ENCODE measurements around the gene MRPL45. TPM values are rescaled to one million over a fixed set of nuclear protein-coding genes. Genes with fewer than 3 reads are reported as not detected.

The MRPL45 gene
- total RNA-seq, 2 experiments from 2014 or later: 45.0 to 46.6 TPM

- H3K27ac Mint-ChIP-seq: no peak overlapping the region
- POLR2A ChIA-PET: interaction anchor here (0.6 to 2.2 kb wide), 5 partner anchors 9 to 744 kb away, joined by 3 to 5 read pairs (median 3); partner anchors contain the start of gene SYNRG
These were observed 56.2 kb downstream of the MRPL45 start for GRCh38 chr17:38353086-38353604.

GRCh38 chr17:38353668-38354067 is 56.7 kb downstream of the MRPL45 start:
- ChIA-PET POLR2A (interaction anchor here (0.9 to 1.5 kb wide), 4 partner anchors 9 to 745 kb away, joined by 3 to 4 read pairs (median 3); partner anchors contain the start of gene SYNRG), CTCF (interaction anchor here (0.7 to 12.0 kb wide), 9 partner anchors 20 to 204 kb away, joined by 3 to 265 read pairs (median 5); no protein-coding TSS in a partner anchor)
- DNase-seq: no peak
- H3K36me3 Mint-ChIP-seq: no peaks in the 10 kb centered on the region
- H3K4me3 Mint-ChIP-seq: peak overlapping the region; percentile 71
- no peaks in the 10 kb centered on the region for H3K27me3 Mint-ChIP-seq
- intact Hi-C loops (cut with micrococcal nuclease): no loop called here
- peaks cover 61% of the 10 kb centered on the region for H3K4me1 Mint-ChIP-seq (ENCODE audit: low read depth)
- no peak overlapping the region for H3K27ac Mint-ChIP-seq
- no peaks in the 10 kb centered on the region for H3K9me3 Mint-ChIP-seq

More at GRCh38 chr17:38353086-38353604, 56.2 kb downstream of the MRPL45 start:
- DNase-seq: no peak
- intact Hi-C loops (cut with micrococcal nuclease): no loop called here
- Mint-ChIP-seq H3K4me1 (ENCODE audit: low read depth) (peaks cover 61% of the 10 kb centered on the region), H3K36me3 (no peaks in the 10 kb centered on the region), H3K4me3 (peak overlapping the region; percentile 71), H3K27me3 (no peaks in the 10 kb centered on the region), H3K9me3 (no peaks in the 10 kb centered on the region)
- CTCF ChIA-PET: interaction anchor here (0.5 to 12.0 kb wide), 7 partner anchors 20 to 335 kb away, joined by 3 to 265 read pairs (median 5); no protein-coding TSS in a partner anchor

DNA sequence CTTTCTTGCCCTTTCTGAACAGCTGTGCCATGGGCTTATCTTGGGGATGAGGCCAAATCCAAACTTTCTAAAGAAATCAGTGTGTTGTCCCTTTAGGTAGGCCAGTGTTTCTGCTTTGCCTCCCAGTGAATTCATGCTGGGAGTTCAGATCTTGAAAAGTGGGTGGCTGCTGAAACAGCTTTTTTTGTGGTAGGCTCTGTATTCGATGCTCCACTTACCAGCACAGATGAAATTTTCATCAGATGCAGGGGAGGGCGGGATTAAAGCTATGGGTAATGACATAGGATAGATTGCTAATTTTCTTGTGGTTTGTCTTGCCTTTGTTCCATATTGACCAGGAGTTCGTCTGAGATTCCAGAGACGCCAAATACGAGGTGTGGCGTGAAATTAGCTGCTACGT is 57.5 kb downstream of the MRPL45 start:
- intact Hi-C loops (cut with micrococcal nuclease): no loop called here
- H3K27ac Mint-ChIP-seq: no peak overlapping the region
- H3K27me3 Mint-ChIP-seq: no peaks in the 10 kb centered on the region
- H3K4me1 Mint-ChIP-seq (ENCODE audit: low read depth): peaks cover 57% of the 10 kb centered on the region
- DNase-seq: no peak
- no peaks in the 10 kb centered on the region for H3K9me3 Mint-ChIP-seq
- POLR2A ChIA-PET: interaction anchor here (0.9 to 1.5 kb wide), 2 partner anchors 10 to 500 kb away, joined by 3 to 4 read pairs; no protein-coding TSS in a partner anchor
- CTCF ChIA-PET: interaction anchor here (0.7 to 12.0 kb wide), 6 partner anchors 23 to 317 kb away, joined by 3 to 265 read pairs (median 4); no protein-coding TSS in a partner anchor
- H3K4me3 Mint-ChIP-seq: no peak overlapping the region
- H3K36me3 Mint-ChIP-seq: no peaks in the 10 kb centered on the region

DNA sequence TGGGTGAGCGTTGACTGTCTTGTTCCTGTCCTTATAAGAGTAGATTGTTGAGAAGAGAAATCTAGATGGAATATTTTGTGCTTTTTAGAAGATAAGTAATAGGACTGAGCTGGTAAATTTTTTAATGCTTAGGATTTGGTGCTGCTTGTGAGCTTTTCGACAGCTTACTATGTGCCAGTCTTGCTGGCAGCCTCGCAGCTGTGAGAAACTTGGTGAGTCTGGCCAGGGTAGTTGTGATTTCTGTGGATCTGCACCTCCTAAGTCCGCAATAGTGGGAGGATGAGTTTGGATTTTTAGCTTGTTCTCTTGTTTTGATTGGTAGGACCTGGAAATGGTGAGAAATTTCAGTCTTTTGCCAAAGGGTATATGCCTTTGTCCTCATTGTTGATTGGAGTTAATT is 58.3 kb downstream of the MRPL45 start:
- CTCF ChIA-PET: interaction anchor here (1.5 to 12.0 kb wide), 4 partner anchors 28 to 154 kb away, joined by 4 to 265 read pairs (median 4); no protein-coding TSS in a partner anchor
- no peak overlapping the region for H3K4me3 Mint-ChIP-seq
- no peak for DNase-seq
- POLR2A ChIA-PET: no interaction called here
- no peaks in the 10 kb centered on the region for H3K36me3 Mint-ChIP-seq
- H3K27ac Mint-ChIP-seq: no peak overlapping the region
- H3K27me3 Mint-ChIP-seq: no peaks in the 10 kb centered on the region
- no peaks in the 10 kb centered on the region for H3K9me3 Mint-ChIP-seq
- H3K4me1 Mint-ChIP-seq (ENCODE audit: low read depth): peaks cover 53% of the 10 kb centered on the region
- intact Hi-C loops (cut with micrococcal nuclease): no loop called here

- Mint-ChIP-seq H3K4me3 (no peak overlapping the region), H3K4me1 (ENCODE audit: low read depth) (peaks cover 43% of the 10 kb centered on the region), H3K27ac (no peak overlapping the region), H3K27me3 (no peaks in the 10 kb centered on the region), H3K9me3 (no peaks in the 10 kb centered on the region), H3K36me3 (no peaks in the 10 kb centered on the region)
- intact Hi-C loops (cut with micrococcal nuclease): no loop called here
- POLR2A ChIA-PET: no interaction called here
- DNase-seq: no peak
- CTCF ChIA-PET: interaction anchor here (0.9 to 2.0 kb wide), 2 partner anchors 8 to 57 kb away, joined by 3 to 8 read pairs; no protein-coding TSS in a partner anchor
These were observed 60.6 kb downstream of the MRPL45 start for GRCh38 chr17:38357486-38358123.

GRCh38 chr17:38358586-38359513 is 61.9 kb downstream of the MRPL45 start:
- Mint-ChIP-seq H3K4me3 (no peak overlapping the region), H3K4me1 (ENCODE audit: low read depth) (peaks cover 32% of the 10 kb centered on the region), H3K36me3 (no peaks in the 10 kb centered on the region), H3K9me3 (no peaks in the 10 kb centered on the region), H3K27ac (no peak overlapping the region), H3K27me3 (no peaks in the 10 kb centered on the region)
- POLR2A ChIA-PET: interaction anchor here (1.0 kb wide), 1 partner anchor 9 kb away, joined by 3 read pairs; no protein-coding TSS in a partner anchor
- CTCF ChIA-PET: interaction anchor here (0.7 to 6.1 kb wide), 4 partner anchors 10 to 443 kb away, joined by 3 to 52 read pairs (median 6); no protein-coding TSS in a partner anchor
- intact Hi-C loops (cut with micrococcal nuclease): no loop called here
- DNase-seq: no peak

GRCh38 chr17:38361694-38362465 is 64.9 kb downstream of the MRPL45 start:
- H3K27ac Mint-ChIP-seq: no peak overlapping the region
- H3K36me3 Mint-ChIP-seq: peaks cover 6% of the 10 kb centered on the region
- H3K4me1 Mint-ChIP-seq (ENCODE audit: low read depth): peaks cover 9% of the 10 kb centered on the region
- POLR2A ChIA-PET: no interaction called here
- CTCF ChIA-PET: interaction anchor here (1.0 to 6.1 kb wide), 2 partner anchors 13 to 196 kb away, joined by 3 to 52 read pairs; no protein-coding TSS in a partner anchor
- H3K9me3 Mint-ChIP-seq: no peaks in the 10 kb centered on the region
- H3K4me3 Mint-ChIP-seq: no peak overlapping the region
- no peak for DNase-seq
- no peaks in the 10 kb centered on the region for H3K27me3 Mint-ChIP-seq
- intact Hi-C loops (cut with micrococcal nuclease): no loop called here

DNA sequence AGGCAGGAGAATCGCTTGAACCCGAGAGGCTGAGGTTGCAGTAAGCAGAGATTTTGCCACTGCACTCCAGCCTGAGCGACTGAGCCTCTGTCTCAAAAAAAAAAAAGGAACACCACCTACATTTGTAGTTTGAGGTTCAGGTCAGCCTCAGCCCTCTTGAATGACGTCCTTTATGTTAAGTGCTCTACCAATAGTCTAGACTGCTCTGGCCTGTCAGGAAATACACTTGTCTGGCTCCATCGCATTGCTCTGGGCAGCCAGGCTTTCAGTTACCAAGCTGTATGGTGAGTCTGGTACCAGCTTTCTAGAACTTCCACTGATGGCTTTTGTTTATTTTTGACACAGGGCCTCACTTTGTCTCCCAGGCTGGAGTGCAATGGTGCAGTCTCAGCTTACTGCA is 66.0 kb downstream of the MRPL45 start:
- Mint-ChIP-seq H3K36me3 (peaks cover 9% of the 10 kb centered on the region), H3K9me3 (no peaks in the 10 kb centered on the region), H3K27ac (no peak overlapping the region), H3K4me1 (ENCODE audit: low read depth) (no peaks in the 10 kb centered on the region), H3K4me3 (no peak overlapping the region), H3K27me3 (no peaks in the 10 kb centered on the region)
- intact Hi-C loops (cut with micrococcal nuclease): no loop called here
- no peak for DNase-seq
- CTCF ChIA-PET: interaction anchor here (1.0 to 6.1 kb wide), 3 partner anchors 14 to 195 kb away, joined by 3 to 52 read pairs (median 7); no protein-coding TSS in a partner anchor
- POLR2A ChIA-PET: no interaction called here

DNA sequence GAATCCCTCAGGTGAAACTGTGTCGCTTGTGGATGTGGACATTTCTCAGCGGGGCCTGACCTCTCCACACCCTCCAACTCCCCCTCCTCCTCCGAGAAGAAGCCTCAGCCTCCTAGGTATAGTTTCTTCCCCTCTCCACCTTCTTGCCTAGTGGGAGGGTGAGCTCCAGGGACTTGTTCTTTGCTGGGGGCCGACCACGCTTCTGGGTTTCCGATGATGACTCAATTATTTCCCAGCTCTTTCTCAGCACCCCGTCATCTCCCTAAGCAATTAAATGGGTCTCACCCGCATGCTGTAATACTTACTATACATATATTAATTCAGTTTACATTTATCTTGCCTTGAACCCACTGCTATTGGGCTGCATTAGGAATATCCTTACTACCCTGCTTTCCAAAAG is 67.8 kb downstream of the MRPL45 start:
- no peak overlapping the region for H3K4me3 Mint-ChIP-seq
- intact Hi-C loops (cut with micrococcal nuclease): no loop called here
- DNase-seq: no peak
- CTCF ChIA-PET: interaction anchor here (1.5 to 2.0 kb wide), 2 partner anchors 42 to 50 kb away, joined by 4 to 5 read pairs; no protein-coding TSS in a partner anchor
- no peaks in the 10 kb centered on the region for H3K27me3 Mint-ChIP-seq
- H3K36me3 Mint-ChIP-seq: peaks cover 19% of the 10 kb centered on the region
- POLR2A ChIA-PET: interaction anchor here (1.3 kb wide), 1 partner anchor 13 kb away, joined by 5 read pairs; the partner anchor contains the start of gene SOCS7
- no peaks in the 10 kb centered on the region for H3K9me3 Mint-ChIP-seq
- no peak overlapping the region for H3K27ac Mint-ChIP-seq
- no peaks in the 10 kb centered on the region for H3K4me1 Mint-ChIP-seq (ENCODE audit: low read depth)

DNA sequence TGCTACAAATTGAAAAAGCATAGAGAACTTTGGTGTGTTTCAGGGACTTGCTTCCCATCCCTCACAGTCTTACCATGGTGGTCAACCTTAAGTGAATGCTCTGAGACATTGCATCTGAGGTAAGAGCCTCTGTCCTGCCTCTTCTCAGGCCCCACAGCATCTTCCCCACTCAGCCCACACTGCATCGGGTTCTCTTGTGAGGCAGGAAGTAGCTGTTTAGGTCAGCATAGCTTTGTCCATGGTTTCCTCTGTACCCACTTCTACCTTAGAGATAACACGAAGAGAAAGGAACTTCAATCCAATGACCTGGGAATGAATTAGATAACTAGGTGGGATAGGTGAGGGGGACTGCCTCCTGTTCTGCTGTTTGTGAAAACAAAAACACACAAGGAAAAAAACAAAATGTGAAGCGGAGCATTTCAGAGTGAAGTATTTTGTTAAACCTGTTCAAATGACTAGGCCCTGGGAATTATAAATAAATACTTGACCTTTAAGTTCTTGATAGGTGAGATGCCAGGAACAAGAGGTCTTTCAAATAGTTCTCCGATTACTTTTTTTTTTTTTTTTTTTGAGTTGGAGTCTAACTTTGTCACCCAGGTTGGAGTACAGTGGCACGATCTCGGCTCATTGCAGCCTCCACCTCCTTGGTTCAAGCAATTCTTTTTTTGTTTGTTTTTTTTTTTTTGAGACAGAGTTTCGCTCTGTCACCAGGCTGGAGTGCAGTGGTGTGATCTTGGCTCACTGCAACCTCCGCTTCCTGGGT is 72.3 kb downstream of the MRPL45 start:
- H3K36me3 Mint-ChIP-seq: peaks cover 27% of the 10 kb centered on the region
- no peaks in the 10 kb centered on the region for H3K27me3 Mint-ChIP-seq
- no peak overlapping the region for H3K27ac Mint-ChIP-seq
- H3K4me1 Mint-ChIP-seq (ENCODE audit: low read depth): no peaks in the 10 kb centered on the region
- H3K9me3 Mint-ChIP-seq: no peaks in the 10 kb centered on the region
- DNase-seq: no peak
- intact Hi-C loops (cut with micrococcal nuclease): no loop called here
- ChIA-PET POLR2A (no interaction called here), CTCF (no interaction called here)
- no peak overlapping the region for H3K4me3 Mint-ChIP-seq
